ENCODE results near the gene SMYD2. TPM values are rescaled to one million over a fixed set of nuclear protein-coding genes. Genes with fewer than 3 reads are reported as not detected.
A peak's percentile ranks its signal among the peaks of the same experiment; 100 is the strongest.

The SMYD2 gene
- total RNA-seq, 1 experiment from 2014 or later, result 30.5 TPM

GRCh38 chr1:214303141-214303930 is 22.4 kb downstream of the SMYD2 start:
- no peak for DNase-seq (ENCODE audit: low read depth)

- DNase-seq (ENCODE audit: low read depth), result no peak
These were observed 24.3 kb downstream of the SMYD2 start for GRCh38 chr1:214305164-214305751.

- no peak for DNase-seq (ENCODE audit: low read depth)
These were observed 25.3 kb downstream of the SMYD2 start for GRCh38 chr1:214306269-214306668.

GRCh38 chr1:214310010-214310409 is 29.1 kb downstream of the SMYD2 start:
- DNase-seq (ENCODE audit: low read depth), result no peak

GRCh38 chr1:214310777-214311690 is 30.1 kb downstream of the SMYD2 start:
- no peak for DNase-seq (ENCODE audit: low read depth)

GRCh38 chr1:214312530-214313051 is 31.6 kb downstream of the SMYD2 start:
- no peak for DNase-seq (ENCODE audit: low read depth)

- DNase-seq (ENCODE audit: low read depth), result no peak
These were observed 33.4 kb downstream of the SMYD2 start for GRCh38 chr1:214314178-214314843.

- peak; percentile 41 for DNase-seq (ENCODE audit: low read depth)
These were observed 35.6 kb downstream of the SMYD2 start for GRCh38 chr1:214316593-214316992.

- no peak for DNase-seq (ENCODE audit: low read depth)
These were observed 36.3 kb downstream of the SMYD2 start for GRCh38 chr1:214317300-214317699.

- DNase-seq (ENCODE audit: low read depth), result no peak
These were observed 36.8 kb downstream of the SMYD2 start for GRCh38 chr1:214317734-214318133.

GRCh38 chr1:214318356-214318755 is 37.4 kb downstream of the SMYD2 start:
- DNase-seq (ENCODE audit: low read depth), result peak; percentile 85

GRCh38 chr1:214318956-214319736 is 38.2 kb downstream of the SMYD2 start:
- no peak for DNase-seq (ENCODE audit: low read depth)

- no peak for DNase-seq (ENCODE audit: low read depth)
These were observed 39.0 kb downstream of the SMYD2 start for GRCh38 chr1:214319938-214320337.

GRCh38 chr1:214321705-214322453 is 40.9 kb downstream of the SMYD2 start:
- no peak for DNase-seq (ENCODE audit: low read depth)

- no peak for DNase-seq (ENCODE audit: low read depth)
These were observed 44.2 kb downstream of the SMYD2 start for GRCh38 chr1:214324896-214325800.

GRCh38 chr1:214326406-214326805 is 45.4 kb downstream of the SMYD2 start:
- no peak for DNase-seq (ENCODE audit: low read depth)

- DNase-seq (ENCODE audit: low read depth), result no peak
These were observed 46.6 kb downstream of the SMYD2 start for GRCh38 chr1:214327514-214327913.

- DNase-seq (ENCODE audit: low read depth), result peak; percentile 75
These were observed 48.0 kb downstream of the SMYD2 start for GRCh38 chr1:214328770-214329469.
